ENCODE data around the gene ALDH1L1. TPM values are rescaled to one million over a fixed set of nuclear protein-coding genes. Genes with fewer than 3 reads are reported as not detected.

Gene ALDH1L1
- total and polyA plus RNA-seq, 2 experiments from 2014 or later, result 1.0 to 1.3 TPM

DNA sequence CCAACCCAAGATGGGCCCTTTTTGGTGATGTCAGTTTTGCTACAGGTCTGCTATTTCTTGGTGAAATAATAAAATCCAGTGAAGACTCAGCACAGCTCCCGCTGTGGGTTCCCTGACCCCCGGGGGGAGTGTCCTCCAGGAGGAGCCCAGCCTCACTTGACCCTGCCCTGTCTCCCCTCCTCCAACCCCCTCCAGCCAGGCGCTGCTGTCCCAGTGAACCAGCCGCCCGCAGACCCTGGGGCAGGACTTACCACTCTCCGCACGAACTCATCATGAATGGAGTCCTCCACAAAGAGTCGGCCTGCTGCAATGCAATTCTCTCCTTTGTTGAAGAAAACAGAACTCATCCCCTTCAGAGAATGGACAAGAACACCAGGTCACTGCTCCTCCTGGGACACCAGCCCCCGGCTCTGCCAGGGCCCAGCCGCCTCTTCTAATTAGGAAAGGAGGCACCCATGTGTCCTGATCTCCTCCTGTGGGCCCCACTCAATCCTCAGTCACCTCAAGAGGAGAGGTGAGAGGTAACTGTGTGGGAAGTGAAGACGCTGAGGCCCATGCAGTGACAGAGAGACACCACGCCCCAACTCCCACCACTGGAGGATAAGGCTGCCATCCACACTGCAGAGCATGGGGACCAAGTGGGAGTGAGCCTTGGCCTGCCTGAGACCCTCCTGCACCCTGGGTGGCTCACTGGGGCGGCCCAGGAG, 67.7 kb downstream of the ALDH1L1 start (continued):
- TF ChIP-seq, protein P1, sequence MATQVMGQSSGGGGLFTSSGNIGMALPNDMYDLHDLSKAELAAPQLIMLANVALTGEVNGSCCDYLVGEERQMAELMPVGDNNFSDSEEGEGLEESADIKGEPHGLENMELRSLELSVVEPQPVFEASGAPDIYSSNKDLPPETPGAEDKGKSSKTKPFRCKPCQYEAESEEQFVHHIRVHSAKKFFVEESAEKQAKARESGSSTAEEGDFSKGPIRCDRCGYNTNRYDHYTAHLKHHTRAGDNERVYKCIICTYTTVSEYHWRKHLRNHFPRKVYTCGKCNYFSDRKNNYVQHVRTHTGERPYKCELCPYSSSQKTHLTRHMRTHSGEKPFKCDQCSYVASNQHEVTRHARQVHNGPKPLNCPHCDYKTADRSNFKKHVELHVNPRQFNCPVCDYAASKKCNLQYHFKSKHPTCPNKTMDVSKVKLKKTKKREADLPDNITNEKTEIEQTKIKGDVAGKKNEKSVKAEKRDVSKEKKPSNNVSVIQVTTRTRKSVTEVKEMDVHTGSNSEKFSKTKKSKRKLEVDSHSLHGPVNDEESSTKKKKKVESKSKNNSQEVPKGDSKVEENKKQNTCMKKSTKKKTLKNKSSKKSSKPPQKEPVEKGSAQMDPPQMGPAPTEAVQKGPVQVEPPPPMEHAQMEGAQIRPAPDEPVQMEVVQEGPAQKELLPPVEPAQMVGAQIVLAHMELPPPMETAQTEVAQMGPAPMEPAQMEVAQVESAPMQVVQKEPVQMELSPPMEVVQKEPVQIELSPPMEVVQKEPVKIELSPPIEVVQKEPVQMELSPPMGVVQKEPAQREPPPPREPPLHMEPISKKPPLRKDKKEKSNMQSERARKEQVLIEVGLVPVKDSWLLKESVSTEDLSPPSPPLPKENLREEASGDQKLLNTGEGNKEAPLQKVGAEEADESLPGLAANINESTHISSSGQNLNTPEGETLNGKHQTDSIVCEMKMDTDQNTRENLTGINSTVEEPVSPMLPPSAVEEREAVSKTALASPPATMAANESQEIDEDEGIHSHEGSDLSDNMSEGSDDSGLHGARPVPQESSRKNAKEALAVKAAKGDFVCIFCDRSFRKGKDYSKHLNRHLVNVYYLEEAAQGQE (IDR thresholded peaks at IDR 0.05; ENCODE audit: unreplicated experiment), result no peak
- TF ChIP-seq POLR2AphosphoS5 (IDR thresholded peaks at IDR 0.05; ENCODE audit: low read depth) (no peak), JUNB (IDR thresholded peaks at IDR 0.05; ENCODE audit: unreplicated experiment) (no peak)

GRCh38 chr3:126111566-126112475, 68.6 kb downstream of the ALDH1L1 start:
- no peak for DNase-seq (ENCODE audit: low spot score)
- Mint-ChIP-seq H3K27me3 (ENCODE audit: insufficient read depth, low read depth, poor library complexity) (peaks cover 3% of the 10 kb centered on the region), H3K36me3 (ENCODE audit: low read depth) (no peaks in the 10 kb centered on the region), H3K27ac (no peak overlapping the region), H3K9me3 (no peaks in the 10 kb centered on the region), H3K4me1 (no peaks in the 10 kb centered on the region), H3K4me3 (no peak overlapping the region)
- no peaks in the 10 kb centered on the region for H3K4me1 ChIP-seq (ENCODE audit: insufficient read depth)
- no peaks in the 10 kb centered on the region for H3K9me2 ChIP-seq (ENCODE audit: insufficient read depth)
- no peak overlapping the region for H3K27ac ChIP-seq (ENCODE audit: low read depth)
- no peaks in the 10 kb centered on the region for H3K27me3 ChIP-seq (ENCODE audit: insufficient read depth)
- H3K4me2 ChIP-seq, result no peak overlapping the region
- H3K36me3 ChIP-seq (ENCODE audit: insufficient read depth), result no peaks in the 10 kb centered on the region
- no peak for ATAC-seq
- H4K20me1 ChIP-seq (replicated peaks; ENCODE audit: insufficient read depth), result no peaks in the 10 kb centered on the region
- no peaks in the 10 kb centered on the region for H3F3A ChIP-seq (replicated peaks; ENCODE audit: low read depth)
- H2AFZ ChIP-seq, result no peak overlapping the region
- no peak overlapping the region for H3K4me3 ChIP-seq
- H3K79me2 ChIP-seq (replicated peaks; ENCODE audit: insufficient read depth), result no peaks in the 10 kb centered on the region
- TF ChIP-seq JUNB (IDR thresholded peaks at IDR 0.05; ENCODE audit: unreplicated experiment) (no peak), EZH2 (IDR thresholded peaks at IDR 0.05; ENCODE audit: low read depth, unreplicated experiment) (no peak), NANOG (IDR thresholded peaks at IDR 0.05; ENCODE audit: borderline replicate concordance) (no peak), ZNF114 (CRISPR knock-in tag; IDR thresholded peaks at IDR 0.05) (no peak), ZNF462 (CRISPR knock-in tag; IDR thresholded peaks at IDR 0.05) (no peak)
- TF ChIP-seq, protein P1 (IDR thresholded peaks at IDR 0.05; ENCODE audit: unreplicated experiment), result no peak
